ENCODE measurements around the gene PKHD1. TPM values are rescaled to one million over a fixed set of nuclear protein-coding genes. Genes with fewer than 3 reads are reported as not detected.

The PKHD1 gene
- total RNA-seq, 2 donors from 2014 or later, result 33.3 to 53.4 TPM

DNA sequence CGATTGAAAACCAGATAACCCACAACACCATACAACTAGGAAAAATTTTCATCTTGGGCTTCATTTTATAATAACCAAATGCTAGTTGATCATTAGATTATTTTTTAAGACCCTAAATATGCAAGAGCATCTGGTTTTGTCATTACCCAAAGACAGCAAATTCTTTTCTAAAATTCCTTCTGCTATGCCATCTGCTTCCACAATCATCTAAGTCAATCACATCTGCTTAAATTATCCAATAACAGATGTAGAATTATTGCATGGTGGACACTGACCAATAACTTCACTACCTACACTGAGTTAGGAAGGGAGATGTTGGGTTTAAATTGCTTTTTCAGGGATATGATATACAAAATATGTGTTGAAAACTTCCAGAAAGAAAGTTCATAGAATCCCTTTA, 41.9 kb downstream of the PKHD1 start:
- no peak for ATAC-seq
- intact Hi-C loops (cut with DNase I), result no loop called here
- Histone ChIP-seq H3K27ac (peak overlapping the region in 3 of 4 donors; percentile 28 to 54 (median 51)), H3K4me1 (peaks cover 12% of the 10 kb centered on the region), H3K4me3 (no peak overlapping the region), H3K27me3 (no peaks in the 10 kb centered on the region), H3K9me3 (no peaks in the 10 kb centered on the region), H3K36me3 (replicated peaks in 1 of 2; ENCODE audit: insufficient read depth in 1 of 2, low read depth in 2 of 2) (no peaks in the 10 kb centered on the region)
- no peak for TF ChIP-seq POLR2A (IDR thresholded peaks at IDR 0.05)
- DNase-seq, result no peak
- 30 to 43% methylated on average over 1 of the region's 1 CpG for WGBS, 2 donors

DNA sequence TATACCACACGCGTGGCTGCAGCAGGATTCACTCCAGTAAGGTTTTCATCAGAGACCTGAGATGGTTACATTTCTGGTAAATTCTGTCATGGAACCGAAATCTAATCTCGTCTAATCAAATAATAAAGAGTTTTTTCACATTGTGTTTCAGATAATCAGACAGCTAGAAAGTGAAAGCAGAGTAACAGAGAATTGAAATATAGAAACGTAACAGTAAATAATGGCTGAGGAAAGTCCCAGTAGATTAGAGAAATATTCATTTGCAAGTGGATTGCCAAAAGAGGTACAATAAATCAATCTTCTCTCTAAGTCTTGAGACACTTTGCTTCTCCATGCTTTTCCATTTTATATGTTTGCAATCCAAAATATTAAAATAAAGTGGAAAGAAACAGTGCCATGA, 42.4 kb downstream of the PKHD1 start:
- WGBS, 2 donors, result 52 to 66% methylated on average over 5 of the region's 5 CpGs
- Histone ChIP-seq H3K36me3 (replicated peaks in 1 of 2; ENCODE audit: insufficient read depth in 1 of 2, low read depth in 2 of 2) (no peaks in the 10 kb centered on the region), H3K4me3 (no peak overlapping the region), H3K27ac (peak overlapping the region in 1 of 4 donors; percentile 16), H3K27me3 (no peaks in the 10 kb centered on the region), H3K9me3 (no peaks in the 10 kb centered on the region), H3K4me1 (peaks cover 12% of the 10 kb centered on the region)
- TF ChIP-seq POLR2A (IDR thresholded peaks at IDR 0.05), result no peak
- TF ChIP-seq, protein P1, sequence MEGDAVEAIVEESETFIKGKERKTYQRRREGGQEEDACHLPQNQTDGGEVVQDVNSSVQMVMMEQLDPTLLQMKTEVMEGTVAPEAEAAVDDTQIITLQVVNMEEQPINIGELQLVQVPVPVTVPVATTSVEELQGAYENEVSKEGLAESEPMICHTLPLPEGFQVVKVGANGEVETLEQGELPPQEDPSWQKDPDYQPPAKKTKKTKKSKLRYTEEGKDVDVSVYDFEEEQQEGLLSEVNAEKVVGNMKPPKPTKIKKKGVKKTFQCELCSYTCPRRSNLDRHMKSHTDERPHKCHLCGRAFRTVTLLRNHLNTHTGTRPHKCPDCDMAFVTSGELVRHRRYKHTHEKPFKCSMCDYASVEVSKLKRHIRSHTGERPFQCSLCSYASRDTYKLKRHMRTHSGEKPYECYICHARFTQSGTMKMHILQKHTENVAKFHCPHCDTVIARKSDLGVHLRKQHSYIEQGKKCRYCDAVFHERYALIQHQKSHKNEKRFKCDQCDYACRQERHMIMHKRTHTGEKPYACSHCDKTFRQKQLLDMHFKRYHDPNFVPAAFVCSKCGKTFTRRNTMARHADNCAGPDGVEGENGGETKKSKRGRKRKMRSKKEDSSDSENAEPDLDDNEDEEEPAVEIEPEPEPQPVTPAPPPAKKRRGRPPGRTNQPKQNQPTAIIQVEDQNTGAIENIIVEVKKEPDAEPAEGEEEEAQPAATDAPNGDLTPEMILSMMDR (IDR thresholded peaks at IDR 0.05), result no peak
- ATAC-seq (no peak), DNase-seq (no peak)
- intact Hi-C loops (cut with DNase I), result no loop called here

DNA sequence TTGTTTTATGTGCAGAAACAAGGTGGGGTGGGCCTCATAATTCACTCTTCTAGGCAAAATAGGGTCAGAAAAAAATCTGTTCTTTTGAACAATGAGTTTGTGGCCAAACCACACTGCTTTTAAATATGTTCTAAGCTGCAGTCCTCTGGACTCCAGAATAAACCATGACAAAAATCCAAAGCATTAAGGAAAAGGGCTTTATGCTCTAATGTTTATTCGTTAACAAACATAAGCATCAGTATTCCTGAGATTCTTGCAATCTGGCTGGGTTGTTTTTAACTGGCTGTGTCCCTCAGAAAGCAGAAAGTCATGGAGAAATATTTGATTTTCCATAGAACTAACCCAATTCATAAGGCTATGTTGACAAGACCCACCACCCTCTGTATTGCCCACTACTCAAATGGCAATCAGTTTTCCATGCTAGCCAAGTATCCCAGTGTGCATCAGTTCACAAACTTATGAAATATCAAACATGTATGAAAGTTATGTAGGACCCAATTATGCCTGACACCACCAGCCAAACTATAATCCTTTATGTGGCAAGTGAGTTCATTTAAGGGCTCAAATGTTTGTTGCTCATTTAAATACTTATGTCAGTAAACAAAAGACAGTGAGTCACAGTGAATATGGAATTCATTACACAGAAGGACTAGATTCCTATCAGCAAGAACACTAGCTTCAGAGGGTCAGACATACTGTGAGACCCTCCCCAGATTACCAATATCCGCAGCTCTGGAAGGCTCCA, 45.1 kb downstream of the PKHD1 start:
- no peak for ATAC-seq
- 76 to 79% methylated on average over 2 of the region's 2 CpGs for WGBS, 2 donors
- intact Hi-C loops (cut with DNase I), result no loop called here

DNA sequence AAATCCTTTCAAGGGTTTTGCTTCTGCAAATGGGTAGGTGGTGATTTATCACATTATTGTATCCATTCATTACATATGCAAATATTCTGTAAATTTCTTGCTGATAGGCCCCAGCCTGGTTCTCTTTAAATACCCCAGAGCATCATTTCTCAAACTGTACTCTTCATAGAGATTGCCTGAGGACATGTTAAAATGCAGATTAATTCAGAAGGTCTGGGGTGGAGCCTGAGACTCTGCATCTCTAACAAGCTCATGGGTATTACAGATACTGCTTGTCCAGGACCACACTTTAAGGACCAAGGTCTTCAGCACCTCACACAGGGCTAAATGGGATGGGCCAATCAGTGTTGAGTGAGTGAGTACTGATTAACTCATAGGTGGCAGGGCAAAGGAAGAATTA, 46.3 kb downstream of the PKHD1 start:
- Histone ChIP-seq H3K27me3 (no peaks in the 10 kb centered on the region), H3K36me3 (replicated peaks in 1 of 2; ENCODE audit: insufficient read depth in 1 of 2, low read depth in 2 of 2) (no peaks in the 10 kb centered on the region), H3K27ac (no peak overlapping the region), H3K4me1 (no peaks in the 10 kb centered on the region), H3K4me3 (no peak overlapping the region), H3K9me3 (no peaks in the 10 kb centered on the region)
- ATAC-seq, result no peak
- no peak for TF ChIP-seq POLR2A (IDR thresholded peaks at IDR 0.05)
- TF ChIP-seq, protein P1 (IDR thresholded peaks at IDR 0.05), result no peak
- intact Hi-C loops (cut with DNase I), result no loop called here
- DNase-seq, result no peak

More for the DNA sequence above, 45.1 kb downstream of the PKHD1 start:
- TF ChIP-seq, protein P1 (IDR thresholded peaks at IDR 0.05), result no peak
- no peak for TF ChIP-seq POLR2A (IDR thresholded peaks at IDR 0.05)
- no peak overlapping the region for H3K4me3 ChIP-seq
- no peaks in the 10 kb centered on the region for H3K36me3 ChIP-seq (replicated peaks in 1 of 2; ENCODE audit: insufficient read depth in 1 of 2, low read depth in 2 of 2)
- H3K27ac ChIP-seq, result no peak overlapping the region
- H3K27me3 ChIP-seq, result no peaks in the 10 kb centered on the region
- DNase-seq, result no peak
- H3K4me1 ChIP-seq, result peaks cover 7% of the 10 kb centered on the region
- H3K9me3 ChIP-seq, result no peaks in the 10 kb centered on the region

DNA sequence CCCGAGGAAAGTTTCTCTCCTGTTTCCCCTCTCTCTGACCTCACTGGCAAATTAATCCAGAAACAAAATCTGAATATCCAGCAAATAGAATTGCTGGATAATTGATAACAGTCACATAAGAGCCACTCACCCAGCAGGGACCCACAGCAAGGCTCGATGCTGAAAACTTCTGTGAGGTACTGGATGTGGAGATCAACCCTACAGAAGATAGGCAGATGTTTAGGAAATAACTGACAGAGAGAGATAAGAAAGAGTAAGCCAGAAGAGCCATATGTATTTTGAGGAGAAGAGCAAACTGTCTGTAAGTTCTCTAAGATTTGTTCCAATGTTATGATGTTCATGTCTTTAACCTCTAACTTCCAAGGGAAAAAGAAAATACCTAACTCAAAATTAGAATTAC, 59.7 kb downstream of the PKHD1 start:
- Histone ChIP-seq H3K4me3 (no peak overlapping the region), H3K27me3 (no peaks in the 10 kb centered on the region), H3K9me3 (no peaks in the 10 kb centered on the region), H3K36me3 (replicated peaks in 1 of 2; ENCODE audit: insufficient read depth in 1 of 2, low read depth in 2 of 2) (peaks cover 0 to 3% of the 10 kb centered on the region in 2 donors), H3K4me1 (no peaks in the 10 kb centered on the region), H3K27ac (no peak overlapping the region)
- WGBS, 2 donors, result 55 to 61% methylated on average over 2 of the region's 2 CpGs
- no peak for TF ChIP-seq POLR2A (IDR thresholded peaks at IDR 0.05)
- TF ChIP-seq, protein P1 (IDR thresholded peaks at IDR 0.05), result no peak
- intact Hi-C loops (cut with DNase I), result no loop called here
- no peak for ATAC-seq
- DNase-seq, result no peak

Data from body of pancreas (tissue), 4 donors.